CD8-positive, alpha-beta memory T cell (primary cell): Measurements from ENCODE around the gene ZSWIM8. TPM values are rescaled to one million over a fixed set of nuclear protein-coding genes. Genes with fewer than 3 reads are reported as not detected.

Experiments
- CTCF ChIA-PET: fragments of 350-600 bp; sonication (Branson Sonifier 250); formaldehyde crosslinking; loops from one replicate; lab custom pipeline; 2021; ENCODE audit warnings: antibody characterized with exemption; lab: Charles Lee
- POLR2A ChIA-PET: fragments of 350-600 bp; sonication (Branson Sonifier 250); formaldehyde crosslinking; loops from one replicate; lab custom pipeline; 2021; ENCODE audit warnings: antibody characterized with exemption; lab: Charles Lee
- DNase-seq, 5 donors: peaks; one replicate each; pipeline versions ENCODE4 v3.0.0 to v3.0.0-alpha.2; 2020 to 2022; ENCODE audit warnings: mixed read lengths in 1 of 5
- H3K27ac ChIP-seq: one replicate; pipeline ENCODE4 v1.7.0; 2013; ENCODE audit warnings: low read depth, mild to moderate bottlenecking, low read length, moderate library complexity
- H3K27me3 ChIP-seq: 2 replicates; pipeline ENCODE4 v1.7.0; 2013; ENCODE audit warnings: low read length, mild to moderate bottlenecking; ENCODE audit not compliant: insufficient read depth, poor library complexity, severe bottlenecking
- H3K36me3 ChIP-seq: 2 replicates; pipeline ENCODE4 v1.7.0; 2013; ENCODE audit warnings: mild to moderate bottlenecking, low read length, moderate library complexity; ENCODE audit not compliant: insufficient read depth
- H3K4me1 ChIP-seq: 2 replicates; pipeline ENCODE4 v1.7.0; 2013; ENCODE audit warnings: mild to moderate bottlenecking, low read length, moderate library complexity; ENCODE audit not compliant: insufficient read depth
- H3K4me3 ChIP-seq: 2 replicates; pipeline ENCODE4 v1.7.0; 2013; ENCODE audit warnings: mild to moderate bottlenecking, low read length
- H3K9me3 ChIP-seq: 2 replicates; pipeline ENCODE4 v1.7.0; 2013; ENCODE audit warnings: mild to moderate bottlenecking, low read length
- H3K27ac Mint-ChIP-seq, 8 donors: one replicate each; pipeline ENCODE4 v1.8.0; 2020 to 2021; ENCODE audit warnings: mixed read lengths in 8 of 8, mild to moderate bottlenecking in 6 of 8, inconsistent platforms in 3 of 8, moderate library complexity in 3 of 8
- H3K27me3 Mint-ChIP-seq, 2 donors: one replicate each; pipeline ENCODE4 v1.8.0; 2020 to 2021; ENCODE audit warnings: mixed read lengths in 2 of 2, mild to moderate bottlenecking in 1 of 2, moderate library complexity in 1 of 2
- H3K36me3 Mint-ChIP-seq, 3 donors: one replicate each; pipeline ENCODE4 v1.8.0; 2020 to 2021; ENCODE audit warnings: mixed read lengths in 3 of 3, inconsistent platforms in 1 of 3, mild to moderate bottlenecking in 1 of 3
- H3K4me1 Mint-ChIP-seq, 3 donors: one replicate each; pipeline ENCODE4 v1.8.0; 2020 to 2021; ENCODE audit warnings: mixed read lengths in 3 of 3, inconsistent platforms in 1 of 3, mild to moderate bottlenecking in 1 of 3
- H3K4me3 Mint-ChIP-seq, 7 donors: one replicate each; pipeline ENCODE4 v1.8.0; 2020 to 2021; ENCODE audit warnings: mixed read lengths in 7 of 7, mild to moderate bottlenecking in 6 of 7, moderate library complexity in 4 of 7, inconsistent platforms in 2 of 7
- H3K9me3 Mint-ChIP-seq, 5 donors: one replicate each; pipeline ENCODE4 v1.8.0; 2020 to 2022; ENCODE audit warnings: mixed read lengths in 5 of 5, mild to moderate bottlenecking in 3 of 5, moderate library complexity in 2 of 5, inconsistent platforms in 1 of 5
- polyA plus RNA-seq: library from polyadenylated mRNA; unstranded; fragments of 300-500 nt; fragmentation: Illumina TruSeq; gene quantifications from one replicate; pipeline ENCODE4 v1.2.3, GENCODE V29; 2021
- total RNA-seq, 2 experiments: library from RNA; stranded (reverse); gene quantifications; one replicate each; pipeline ENCODE4 v1.2.3, GENCODE V29; 2021

ZSWIM8 gene
- total and polyA plus RNA-seq, 3 experiments from 2014 or later: 26.0 to 57.6 (median 54.3) TPM

- peaks cover 39 to 52% (median 43%) of the 10 kb centered on the region in 3 donors for H3K4me1 Mint-ChIP-seq
- DNase-seq: peak; percentile 51 to 82 (median 70)
- peak overlapping the region; percentile 92 for H3K27ac ChIP-seq
- H3K4me3 ChIP-seq: peak overlapping the region; percentile 64
- H3K4me3 Mint-ChIP-seq: peak overlapping the region; percentile 86 to 96 (median 91)
- no peaks in the 10 kb centered on the region for H3K9me3 ChIP-seq
- CTCF ChIA-PET: interaction anchor here (0.9 to 1.9 kb wide), 7 partner anchors 9 to 146 kb away, joined by 3 to 7 read pairs (median 4); no protein-coding TSS in a partner anchor
- H3K9me3 Mint-ChIP-seq: peaks cover 0 to 4% (median 0%) of the 10 kb centered on the region in 5 donors
- POLR2A ChIA-PET: interaction anchor here (0.6 to 1.3 kb wide), 8 partner anchors 12 to 80 kb away, joined by 3 to 13 read pairs (median 6); partner anchors contain the start of gene ZSWIM8
- no peaks in the 10 kb centered on the region for H3K27me3 Mint-ChIP-seq
- H3K27me3 ChIP-seq: no peaks in the 10 kb centered on the region
- peak overlapping the region; percentile 85 to 97 (median 94) for H3K27ac Mint-ChIP-seq
- peaks cover 28% of the 10 kb centered on the region for H3K36me3 ChIP-seq
- peaks cover 40% of the 10 kb centered on the region for H3K4me1 ChIP-seq
- H3K36me3 Mint-ChIP-seq: peaks cover 6 to 73% (median 16%) of the 10 kb centered on the region in 3 donors
These were observed 25.5 kb downstream of the ZSWIM8 start for GRCh38 chr10:73810735-73811465.

GRCh38 chr10:73812657-73813056, 27.3 kb downstream of the ZSWIM8 start:
- H3K36me3 Mint-ChIP-seq: peaks cover 0 to 72% (median 13%) of the 10 kb centered on the region in 3 donors
- H3K27ac Mint-ChIP-seq: peak overlapping the region in 6 of 8 donors; percentile 56 to 95 (median 88)
- peaks cover 23% of the 10 kb centered on the region for H3K4me1 ChIP-seq
- no peaks in the 10 kb centered on the region for H3K9me3 ChIP-seq
- H3K9me3 Mint-ChIP-seq: peaks cover 0 to 4% (median 0%) of the 10 kb centered on the region in 5 donors
- no peaks in the 10 kb centered on the region for H3K27me3 Mint-ChIP-seq
- CTCF ChIA-PET: interaction anchor here (0.7 to 1.3 kb wide), 3 partner anchors 37 to 67 kb away, joined by 3 to 4 read pairs (median 3); no protein-coding TSS in a partner anchor
- no peaks in the 10 kb centered on the region for H3K27me3 ChIP-seq
- DNase-seq: no peak
- POLR2A ChIA-PET: interaction anchor here (0.7 to 1.5 kb wide), 2 partner anchors 40 to 70 kb away, joined by 3 to 9 read pairs; a partner anchor contains a TSS
- H3K4me3 Mint-ChIP-seq: peak overlapping the region; percentile 27 to 84 (median 67)
- H3K4me3 ChIP-seq: no peak overlapping the region
- no peak overlapping the region for H3K27ac ChIP-seq
- peaks cover 22 to 34% (median 25%) of the 10 kb centered on the region in 3 donors for H3K4me1 Mint-ChIP-seq
- H3K36me3 ChIP-seq: peaks cover 14% of the 10 kb centered on the region

GRCh38 chr10:73813333-73813732, 27.9 kb downstream of the ZSWIM8 start:
- ChIA-PET CTCF (interaction anchor here (0.7 kb wide), 1 partner anchor 46 kb away, joined by 3 read pairs; no protein-coding TSS in a partner anchor), POLR2A (interaction anchor here (1.5 kb wide), 1 partner anchor 41 kb away, joined by 3 read pairs; a partner anchor contains a TSS)
- H3K27ac Mint-ChIP-seq: peak overlapping the region in 7 of 8 donors; percentile 25 to 95 (median 59)
- Histone ChIP-seq H3K4me1 (peaks cover 18% of the 10 kb centered on the region), H3K36me3 (peaks cover 7% of the 10 kb centered on the region), H3K27ac (no peak overlapping the region), H3K9me3 (no peaks in the 10 kb centered on the region), H3K27me3 (no peaks in the 10 kb centered on the region), H3K4me3 (no peak overlapping the region)
- DNase-seq: no peak
- H3K9me3 Mint-ChIP-seq: peaks cover 0 to 4% (median 0%) of the 10 kb centered on the region in 5 donors
- peaks cover 20 to 28% (median 22%) of the 10 kb centered on the region in 3 donors for H3K4me1 Mint-ChIP-seq
- H3K4me3 Mint-ChIP-seq: peak overlapping the region in 2 of 7 donors; percentile 46 to 83
- no peaks in the 10 kb centered on the region for H3K27me3 Mint-ChIP-seq
- H3K36me3 Mint-ChIP-seq: peaks cover 0 to 72% (median 13%) of the 10 kb centered on the region in 3 donors

- Histone ChIP-seq H3K4me3 (no peak overlapping the region), H3K36me3 (peaks cover 5% of the 10 kb centered on the region), H3K27ac (no peak overlapping the region), H3K27me3 (no peaks in the 10 kb centered on the region), H3K4me1 (peaks cover 8% of the 10 kb centered on the region), H3K9me3 (no peaks in the 10 kb centered on the region)
- peak overlapping the region in 1 of 8 donors; percentile 36 for H3K27ac Mint-ChIP-seq
- H3K4me1 Mint-ChIP-seq: peaks cover 11 to 17% (median 13%) of the 10 kb centered on the region in 3 donors
- H3K9me3 Mint-ChIP-seq: peaks cover 0 to 4% (median 0%) of the 10 kb centered on the region in 5 donors
- H3K27me3 Mint-ChIP-seq: no peaks in the 10 kb centered on the region
- H3K4me3 Mint-ChIP-seq: no peak overlapping the region
- H3K36me3 Mint-ChIP-seq: peaks cover 0 to 70% (median 12%) of the 10 kb centered on the region in 3 donors
- ChIA-PET POLR2A (no interaction called here), CTCF (interaction anchor here (3.8 kb wide), 1 partner anchor 42 kb away, joined by 11 read pairs; a partner anchor contains a TSS)
- DNase-seq: no peak
These were observed 29.0 kb downstream of the ZSWIM8 start for GRCh38 chr10:73814276-73814895.

GRCh38 chr10:73814896-73815718, 29.7 kb downstream of the ZSWIM8 start:
- Histone ChIP-seq H3K9me3 (no peaks in the 10 kb centered on the region), H3K27me3 (no peaks in the 10 kb centered on the region), H3K4me3 (no peak overlapping the region), H3K4me1 (peaks cover under 1% of the 10 kb centered on the region), H3K27ac (peak overlapping the region; percentile 17), H3K36me3 (peaks cover 9% of the 10 kb centered on the region)
- no peak for DNase-seq
- CTCF ChIA-PET: interaction anchor here (0.8 to 3.8 kb wide), 3 partner anchors 43 to 85 kb away, joined by 3 to 11 read pairs (median 3); a partner anchor contains a TSS
- no peak overlapping the region for H3K4me3 Mint-ChIP-seq
- H3K4me1 Mint-ChIP-seq: peaks cover 6 to 10% (median 7%) of the 10 kb centered on the region in 3 donors
- peaks cover 0 to 4% (median 0%) of the 10 kb centered on the region in 5 donors for H3K9me3 Mint-ChIP-seq
- no peaks in the 10 kb centered on the region for H3K27me3 Mint-ChIP-seq
- H3K36me3 Mint-ChIP-seq: peaks cover 0 to 70% (median 12%) of the 10 kb centered on the region in 3 donors
- H3K27ac Mint-ChIP-seq: peak overlapping the region in 2 of 8 donors; percentile 41 to 50
- POLR2A ChIA-PET: no interaction called here

- no peaks in the 10 kb centered on the region for H3K27me3 ChIP-seq
- H3K9me3 ChIP-seq: no peaks in the 10 kb centered on the region
- peak overlapping the region in 3 of 8 donors; percentile 23 to 41 (median 29) for H3K27ac Mint-ChIP-seq
- peaks cover under 1 to 4% (median 2%) of the 10 kb centered on the region in 3 donors for H3K4me1 Mint-ChIP-seq
- H3K27ac ChIP-seq: peak overlapping the region; percentile 17
- ChIA-PET CTCF (interaction anchor here (0.8 to 3.8 kb wide), 3 partner anchors 44 to 86 kb away, joined by 3 to 11 read pairs (median 3); a partner anchor contains a TSS), POLR2A (no interaction called here)
- H3K4me3 ChIP-seq: no peak overlapping the region
- no peak overlapping the region for H3K4me3 Mint-ChIP-seq
- H3K36me3 ChIP-seq: peaks cover 9% of the 10 kb centered on the region
- no peak for DNase-seq
- no peaks in the 10 kb centered on the region for H3K4me1 ChIP-seq
- no peaks in the 10 kb centered on the region for H3K27me3 Mint-ChIP-seq
- peaks cover 0 to 4% (median 0%) of the 10 kb centered on the region in 5 donors for H3K9me3 Mint-ChIP-seq
- H3K36me3 Mint-ChIP-seq: peaks cover 0 to 67% (median 12%) of the 10 kb centered on the region in 3 donors
These were observed 30.3 kb downstream of the ZSWIM8 start for GRCh38 chr10:73815719-73816030.
